ENCODE results near the gene GABRB2.
"Not testable (repeated sequence)": the region's sequence is repeated elsewhere in the genome, so short reads cannot be mapped to it uniquely, and the experiment has no call there.

Gene GABRB2

GRCh38 chr5:161306351-161306995 lies 240.1 kb downstream of the GABRB2 start:
- TF ChIP-seq CTCF (IDR thresholded peaks at IDR 0.05; ENCODE audit: low read depth, low read length) = no peak
- DNase-seq (ENCODE audit: low read depth in 2 of 2) = no peak
- no peak overlapping the region for H3K4me3 ChIP-seq (replicated peaks in 1 of 2; ENCODE audit: low read depth in 2 of 2, low read length in 2 of 2)

- TF ChIP-seq CTCF (IDR thresholded peaks at IDR 0.05; ENCODE audit: low read depth, low read length) = no peak
- no peak for DNase-seq (ENCODE audit: low read depth in 2 of 2)
- H3K4me3 ChIP-seq (replicated peaks in 1 of 2; ENCODE audit: low read depth in 2 of 2, low read length in 2 of 2) = no peak overlapping the region
Measured at GRCh38 chr5:161305601-161306000, 240.9 kb downstream of the GABRB2 start.

- no peak overlapping the region for H3K4me3 ChIP-seq (replicated peaks in 1 of 2; ENCODE audit: low read depth in 2 of 2, low read length in 2 of 2)
- TF ChIP-seq CTCF (IDR thresholded peaks at IDR 0.05; ENCODE audit: low read depth, low read length) = no peak
- no peak for DNase-seq (ENCODE audit: low read depth in 2 of 2)
Measured at GRCh38 chr5:161302559-161302958, 244.0 kb downstream of the GABRB2 start.

GRCh38 chr5:161301586-161301985 lies 244.9 kb downstream of the GABRB2 start:
- no peak overlapping the region for H3K4me3 ChIP-seq (replicated peaks in 1 of 2; ENCODE audit: low read depth in 2 of 2, low read length in 2 of 2)
- no peak for TF ChIP-seq CTCF (IDR thresholded peaks at IDR 0.05; ENCODE audit: low read depth, low read length)
- no peak for DNase-seq (ENCODE audit: low read depth in 2 of 2)

GRCh38 chr5:161299053-161299452 lies 247.5 kb downstream of the GABRB2 start:
- no peak overlapping the region for H3K4me3 ChIP-seq (replicated peaks in 1 of 2; ENCODE audit: low read depth in 2 of 2, low read length in 2 of 2)
- TF ChIP-seq CTCF (IDR thresholded peaks at IDR 0.05; ENCODE audit: low read depth, low read length) = no peak
- DNase-seq (ENCODE audit: low read depth in 2 of 2) = no peak

- DNase-seq (ENCODE audit: low read depth in 2 of 2); H3K4me3 ChIP-seq (replicated peaks in 1 of 2; ENCODE audit: low read depth in 2 of 2, low read length in 2 of 2): not testable (repeated sequence)
Measured at GRCh38 chr5:161297388-161297787, 249.1 kb downstream of the GABRB2 start.

GRCh38 chr5:161295721-161296250 lies 250.7 kb downstream of the GABRB2 start:
- TF ChIP-seq CTCF (IDR thresholded peaks at IDR 0.05; ENCODE audit: low read depth, low read length) = no peak
- DNase-seq (ENCODE audit: low read depth in 2 of 2) = no peak
- no peak overlapping the region for H3K4me3 ChIP-seq (replicated peaks in 1 of 2; ENCODE audit: low read depth in 2 of 2, low read length in 2 of 2)

All from cardiac fibroblast (primary cell).